RPMI8226 (cell line): ENCODE measurements around the gene GPR146.
"Not testable (repeated sequence)": the region's sequence is repeated elsewhere in the genome, so short reads cannot be mapped to it uniquely, and the experiment has no call there.

Source experiments
- DNase-seq: peaks from one replicate; pipeline ENCODE4 v3.0.0-alpha.2; 2015

Gene GPR146

GRCh38 chr7:1026721-1027161, 17.6 kb upstream of the GPR146 start:
- no peak for DNase-seq

GRCh38 chr7:1027242-1028043, 16.9 kb upstream of the GPR146 start:
- DNase-seq, result no peak

DNA sequence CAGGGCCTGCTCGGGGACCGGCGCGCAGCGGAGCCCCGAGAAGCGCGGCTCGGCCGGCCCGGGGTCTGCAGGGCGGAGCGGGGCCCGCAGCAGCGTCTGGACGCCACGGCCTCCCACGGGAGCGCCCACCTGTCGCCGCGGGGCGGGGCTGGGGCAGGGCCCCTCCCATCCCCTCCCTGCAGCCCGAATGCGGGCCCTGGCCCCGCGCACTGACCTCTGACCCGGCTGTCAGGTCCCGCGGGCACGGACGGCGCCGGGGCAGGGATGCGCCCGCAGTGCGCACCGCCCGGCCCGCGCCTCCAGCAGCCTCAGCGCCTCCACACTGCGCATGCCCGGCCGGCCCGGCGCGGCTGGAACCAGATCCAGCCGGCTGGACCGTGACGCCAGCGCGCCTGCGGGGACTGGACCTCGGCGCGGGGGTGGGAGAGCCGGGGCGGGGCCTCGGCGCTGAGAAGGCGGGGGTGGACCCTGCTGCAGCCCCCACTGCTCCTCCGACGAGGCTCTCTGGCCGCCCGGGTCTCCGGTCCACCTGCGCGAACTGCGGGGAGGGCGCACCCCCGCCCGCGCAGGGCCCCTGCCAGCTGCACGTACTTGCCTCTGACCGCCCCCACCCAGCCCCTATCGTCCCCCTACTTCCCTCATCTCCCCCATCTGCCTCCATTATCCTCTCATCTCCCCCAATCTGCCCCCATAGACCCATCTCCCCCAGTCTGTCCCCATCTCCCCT, 16.1 kb upstream of the GPR146 start:
- peak; percentile 92 for DNase-seq

- peak; percentile 87 for DNase-seq
Measured at GRCh38 chr7:1028775-1029636, 15.3 kb upstream of the GPR146 start.

GRCh38 chr7:1029637-1030443, 14.5 kb upstream of the GPR146 start:
- DNase-seq, result no peak

DNA sequence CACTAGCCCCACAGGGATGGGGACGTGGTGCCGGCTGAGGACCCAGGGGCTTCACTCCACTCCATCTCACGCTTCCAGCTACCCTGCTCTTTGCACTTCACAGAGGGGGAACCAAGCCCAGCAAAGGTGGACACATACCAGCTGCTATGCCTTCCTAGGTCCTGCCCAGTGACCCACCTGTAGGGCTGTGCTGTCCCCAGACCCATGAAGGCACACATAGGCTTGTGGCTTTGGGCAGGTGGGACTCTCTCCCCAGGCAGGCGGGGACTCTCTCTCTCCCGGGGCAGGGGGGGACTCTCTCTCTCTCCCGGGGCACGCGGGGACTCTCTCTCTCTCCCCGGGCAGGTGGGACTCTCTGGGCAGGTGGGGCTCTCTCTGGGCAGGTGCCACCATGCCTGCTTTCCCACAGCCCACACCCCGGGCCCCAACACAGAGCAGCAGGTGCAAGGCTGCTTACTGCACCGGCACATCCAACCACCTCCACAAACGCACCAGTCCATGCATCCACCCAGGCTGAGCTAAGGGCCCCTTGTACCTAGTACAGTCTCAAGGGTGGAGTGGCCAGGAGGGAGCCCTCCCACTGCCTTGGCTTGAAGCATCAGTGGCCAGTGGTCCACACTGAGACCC, 13.8 kb upstream of the GPR146 start:
- DNase-seq, result no peak

DNA sequence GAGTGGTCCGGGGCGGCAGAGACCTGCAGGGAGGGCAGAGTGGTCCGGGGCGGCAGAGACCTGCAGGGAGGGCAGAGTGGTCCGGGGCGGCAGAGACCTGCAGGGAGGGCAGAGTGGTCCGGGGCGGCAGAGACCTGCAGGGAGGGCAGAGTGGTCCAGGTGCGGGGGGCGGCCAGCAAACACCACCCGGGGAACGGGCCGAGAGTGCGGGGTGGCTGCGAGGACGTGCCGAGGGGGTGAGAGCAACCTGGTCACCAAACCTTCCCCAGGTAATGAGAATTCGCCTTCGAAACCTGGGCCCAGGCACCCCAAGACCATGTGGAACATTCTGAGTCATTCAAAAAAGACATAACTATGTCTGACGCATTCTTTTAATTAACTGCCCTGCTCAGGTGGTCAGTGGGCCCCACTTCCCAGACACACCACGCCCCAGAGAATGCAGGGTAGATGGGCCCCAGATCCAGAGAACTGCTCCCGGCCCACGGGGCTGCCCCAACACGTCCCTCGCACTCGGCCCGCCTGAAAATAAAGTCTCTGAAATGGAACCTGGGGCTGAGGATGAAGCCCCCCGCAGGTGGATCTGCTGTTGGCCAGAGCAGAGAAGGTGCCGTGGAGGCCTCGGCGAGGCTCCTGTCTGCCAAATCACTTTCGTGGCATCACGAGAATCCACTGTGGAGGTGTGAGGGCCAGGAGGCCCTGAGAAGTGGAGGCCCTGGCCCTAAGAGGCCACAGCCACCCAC, 12.5 kb upstream of the GPR146 start:
- no peak for DNase-seq

GRCh38 chr7:1032536-1033181, 11.7 kb upstream of the GPR146 start:
- DNase-seq, result no peak

- no peak for DNase-seq
Measured at GRCh38 chr7:1033546-1034145, 10.7 kb upstream of the GPR146 start.

DNA sequence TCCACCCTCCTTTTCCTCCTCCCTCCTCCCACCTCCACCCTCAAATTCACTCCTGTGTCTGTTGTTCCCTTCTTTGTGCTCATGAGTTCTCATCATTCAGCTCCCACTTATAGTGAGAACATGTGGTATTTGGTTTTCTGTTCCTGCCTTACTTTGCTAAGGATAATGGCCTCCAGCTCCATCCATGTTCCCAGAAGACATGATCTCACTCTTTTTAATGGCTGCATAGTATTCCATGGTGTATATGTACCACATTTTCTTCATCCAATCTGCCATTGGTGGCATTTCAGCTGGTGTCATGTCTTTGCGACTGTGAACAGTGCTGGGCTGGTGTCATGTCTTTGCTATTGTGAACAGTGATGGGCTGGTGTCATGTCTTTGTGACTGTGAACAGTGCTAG, 9.6 kb upstream of the GPR146 start:
- not testable (repeated sequence) for DNase-seq

GRCh38 chr7:1036164-1036928, 8.0 kb upstream of the GPR146 start:
- DNase-seq, result not testable (repeated sequence)

- not testable (repeated sequence) for DNase-seq
Measured at GRCh38 chr7:1040233-1040632, 4.1 kb upstream of the GPR146 start.

DNA sequence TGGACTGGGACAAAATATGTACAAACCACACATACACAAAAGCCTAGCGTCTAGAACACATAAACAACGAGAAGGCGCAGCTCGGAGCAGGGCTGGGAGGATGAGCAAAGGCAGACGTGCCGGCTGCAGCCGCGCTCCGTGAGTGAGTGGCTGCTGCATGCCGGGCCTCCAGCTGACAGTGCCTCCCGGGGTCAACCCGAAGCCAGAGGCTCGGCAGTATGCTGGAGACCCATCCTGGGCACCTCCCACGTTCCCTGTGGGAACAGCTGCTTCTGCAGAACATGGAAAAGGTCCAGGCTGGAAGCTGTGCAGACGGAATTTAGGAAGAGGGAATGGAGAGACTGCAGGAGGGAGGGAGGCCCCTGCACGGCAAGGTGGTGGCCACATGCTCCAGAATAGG, 3.6 kb upstream of the GPR146 start:
- DNase-seq, result no peak

GRCh38 chr7:1041551-1042491, 2.5 kb upstream of the GPR146 start:
- no peak for DNase-seq

GRCh38 chr7:1042492-1042833, 1.9 kb upstream of the GPR146 start:
- DNase-seq, result no peak

DNA sequence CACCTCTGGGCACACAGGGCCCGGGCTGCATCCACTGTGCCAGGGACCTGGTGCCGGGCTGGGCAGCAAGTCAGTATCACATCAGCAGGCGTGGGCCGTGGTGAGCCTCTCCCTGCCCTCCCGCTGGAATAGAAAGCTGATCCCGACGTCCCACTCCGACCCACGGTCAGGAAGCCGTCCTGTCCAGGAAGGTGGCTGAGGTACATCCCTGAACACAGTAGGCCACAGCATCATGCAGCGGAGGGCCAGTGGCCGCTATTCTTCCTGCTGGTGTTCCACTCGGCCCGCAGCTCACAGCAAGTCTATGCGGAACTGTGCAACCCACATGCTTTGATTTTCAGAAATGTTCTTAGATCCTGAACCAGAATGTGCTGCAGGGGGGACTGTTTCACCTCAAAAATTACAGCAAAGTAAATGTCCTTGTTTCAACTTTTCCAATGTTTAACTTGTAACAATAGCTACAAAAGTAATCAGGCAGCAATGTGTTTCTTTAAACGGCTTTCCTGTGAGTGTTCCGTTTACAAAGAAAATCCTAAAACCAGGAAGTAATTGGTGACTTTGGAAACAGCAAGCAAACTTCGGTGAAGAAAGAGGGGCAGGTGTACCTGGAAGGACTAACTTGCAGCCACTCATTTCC, 676 bp upstream of the GPR146 start:
- no peak for DNase-seq
